Thyroid gland (tissue), 4 donors: Measurements from ENCODE around the gene LRRC73.

Source experiments
- POLR2A ChIP-seq, 2 donors: fragments of 450-650 bp; IDR thresholded peaks; one replicate each; pipeline ENCODE4 v1.6.1; 2017; ENCODE audit warnings: antibody characterized with exemption in 2 of 2, mild to moderate bottlenecking in 2 of 2, moderate library complexity in 1 of 2
- TF ChIP-seq, protein P1 (sequence below), 6 experiments: fragments of 200-600 bp in 3 of 6; fragments of 450-650 bp in 3 of 6; sonication (generic) in 3 of 6; IDR thresholded peaks; one replicate each; pipeline ENCODE4 v1.5.1; 2016 to 2019; ENCODE audit warnings: antibody characterized with exemption in 6 of 6, mild to moderate bottlenecking in 2 of 6, inconsistent platforms in 1 of 6, moderate library complexity in 1 of 6

DNA sequence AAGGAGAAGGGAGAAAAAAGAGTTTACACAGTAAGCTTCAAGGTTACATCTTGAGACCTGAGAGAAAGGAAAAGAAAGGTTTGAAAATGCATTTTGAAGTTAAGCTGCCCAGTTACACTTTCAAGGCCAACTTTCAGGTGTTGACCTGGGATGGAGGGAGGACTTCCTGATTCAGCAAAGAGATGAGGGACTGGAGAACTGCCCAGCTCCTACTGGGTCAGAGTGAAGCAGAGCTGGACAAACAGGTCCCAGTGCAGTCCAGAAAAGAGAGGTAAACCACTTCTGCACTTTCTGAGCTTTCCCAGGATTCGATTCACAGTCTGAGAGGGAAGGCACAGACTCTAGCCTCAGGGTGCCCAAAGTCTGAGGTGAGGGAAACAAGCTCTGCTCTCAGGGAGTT lies 38.7 kb downstream of the LRRC73 start:
- TF ChIP-seq, protein P1, sequence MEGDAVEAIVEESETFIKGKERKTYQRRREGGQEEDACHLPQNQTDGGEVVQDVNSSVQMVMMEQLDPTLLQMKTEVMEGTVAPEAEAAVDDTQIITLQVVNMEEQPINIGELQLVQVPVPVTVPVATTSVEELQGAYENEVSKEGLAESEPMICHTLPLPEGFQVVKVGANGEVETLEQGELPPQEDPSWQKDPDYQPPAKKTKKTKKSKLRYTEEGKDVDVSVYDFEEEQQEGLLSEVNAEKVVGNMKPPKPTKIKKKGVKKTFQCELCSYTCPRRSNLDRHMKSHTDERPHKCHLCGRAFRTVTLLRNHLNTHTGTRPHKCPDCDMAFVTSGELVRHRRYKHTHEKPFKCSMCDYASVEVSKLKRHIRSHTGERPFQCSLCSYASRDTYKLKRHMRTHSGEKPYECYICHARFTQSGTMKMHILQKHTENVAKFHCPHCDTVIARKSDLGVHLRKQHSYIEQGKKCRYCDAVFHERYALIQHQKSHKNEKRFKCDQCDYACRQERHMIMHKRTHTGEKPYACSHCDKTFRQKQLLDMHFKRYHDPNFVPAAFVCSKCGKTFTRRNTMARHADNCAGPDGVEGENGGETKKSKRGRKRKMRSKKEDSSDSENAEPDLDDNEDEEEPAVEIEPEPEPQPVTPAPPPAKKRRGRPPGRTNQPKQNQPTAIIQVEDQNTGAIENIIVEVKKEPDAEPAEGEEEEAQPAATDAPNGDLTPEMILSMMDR (IDR thresholded peaks at IDR 0.05): no peak
- TF ChIP-seq POLR2A (IDR thresholded peaks at IDR 0.05): no peak
